Measurements from ENCODE around the gene PLPP2.

PLPP2 gene

DNA sequence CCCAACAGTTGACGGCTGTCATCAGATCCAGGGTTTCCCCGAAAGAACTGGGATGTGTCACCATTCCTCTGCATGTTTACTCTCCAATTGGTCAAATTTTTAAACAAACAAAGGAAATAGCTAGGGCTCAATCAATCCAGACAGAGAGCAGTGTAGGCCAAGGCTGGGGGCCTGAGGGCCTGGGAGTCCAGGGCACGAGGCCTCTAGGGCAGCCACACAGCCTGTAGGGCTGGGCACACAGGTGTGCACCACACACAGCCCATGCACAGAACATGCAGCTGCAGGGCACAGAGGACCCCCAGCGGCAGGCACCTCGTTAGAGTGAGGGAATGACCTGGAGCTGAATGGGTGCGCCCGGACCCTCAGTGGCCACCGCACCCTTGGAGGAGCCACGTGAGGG is 43.9 kb upstream of the PLPP2 start:
- H3K27me3 ChIP-seq (ENCODE audit: control insufficient read depth, low read length), result no peaks in the 10 kb centered on the region
- peaks cover 67% of the 10 kb centered on the region for H3K79me2 ChIP-seq (ENCODE audit: control insufficient read depth, low read length)
- H3K36me3 ChIP-seq (ENCODE audit: control insufficient read depth, low read length), result peaks cover 50% of the 10 kb centered on the region
- H4K20me1 ChIP-seq (ENCODE audit: control insufficient read depth, insufficient read depth, low read depth, low read length), result no peaks in the 10 kb centered on the region
- H3K4me2 ChIP-seq (ENCODE audit: low read length), result no peak overlapping the region
- no peaks in the 10 kb centered on the region for H3K4me1 ChIP-seq (ENCODE audit: control insufficient read depth, low read length)
- no peak overlapping the region for H3K4me3 ChIP-seq (ENCODE audit: low read length)
- no peaks in the 10 kb centered on the region for H3K9me2 ChIP-seq (replicated peaks; ENCODE audit: control insufficient read depth, low read length)
- TF ChIP-seq, protein P1, sequence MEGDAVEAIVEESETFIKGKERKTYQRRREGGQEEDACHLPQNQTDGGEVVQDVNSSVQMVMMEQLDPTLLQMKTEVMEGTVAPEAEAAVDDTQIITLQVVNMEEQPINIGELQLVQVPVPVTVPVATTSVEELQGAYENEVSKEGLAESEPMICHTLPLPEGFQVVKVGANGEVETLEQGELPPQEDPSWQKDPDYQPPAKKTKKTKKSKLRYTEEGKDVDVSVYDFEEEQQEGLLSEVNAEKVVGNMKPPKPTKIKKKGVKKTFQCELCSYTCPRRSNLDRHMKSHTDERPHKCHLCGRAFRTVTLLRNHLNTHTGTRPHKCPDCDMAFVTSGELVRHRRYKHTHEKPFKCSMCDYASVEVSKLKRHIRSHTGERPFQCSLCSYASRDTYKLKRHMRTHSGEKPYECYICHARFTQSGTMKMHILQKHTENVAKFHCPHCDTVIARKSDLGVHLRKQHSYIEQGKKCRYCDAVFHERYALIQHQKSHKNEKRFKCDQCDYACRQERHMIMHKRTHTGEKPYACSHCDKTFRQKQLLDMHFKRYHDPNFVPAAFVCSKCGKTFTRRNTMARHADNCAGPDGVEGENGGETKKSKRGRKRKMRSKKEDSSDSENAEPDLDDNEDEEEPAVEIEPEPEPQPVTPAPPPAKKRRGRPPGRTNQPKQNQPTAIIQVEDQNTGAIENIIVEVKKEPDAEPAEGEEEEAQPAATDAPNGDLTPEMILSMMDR (IDR thresholded peaks at IDR 0.05; ENCODE audit: low read depth, low read length, poor library complexity, severe bottlenecking), result no peak
- TF ChIP-seq EZH2phosphoT487 (IDR thresholded peaks at IDR 0.05; ENCODE audit: borderline replicate concordance, low read length), result no peak
- H3K27ac ChIP-seq (ENCODE audit: low read depth, low read length), result no peak overlapping the region
- H3F3A ChIP-seq (ENCODE audit: control insufficient read depth, insufficient read depth), result no peaks in the 10 kb centered on the region
- peaks cover 10% of the 10 kb centered on the region for H3K9me3 ChIP-seq (ENCODE audit: control insufficient read depth, insufficient read depth, low read length)

DNA sequence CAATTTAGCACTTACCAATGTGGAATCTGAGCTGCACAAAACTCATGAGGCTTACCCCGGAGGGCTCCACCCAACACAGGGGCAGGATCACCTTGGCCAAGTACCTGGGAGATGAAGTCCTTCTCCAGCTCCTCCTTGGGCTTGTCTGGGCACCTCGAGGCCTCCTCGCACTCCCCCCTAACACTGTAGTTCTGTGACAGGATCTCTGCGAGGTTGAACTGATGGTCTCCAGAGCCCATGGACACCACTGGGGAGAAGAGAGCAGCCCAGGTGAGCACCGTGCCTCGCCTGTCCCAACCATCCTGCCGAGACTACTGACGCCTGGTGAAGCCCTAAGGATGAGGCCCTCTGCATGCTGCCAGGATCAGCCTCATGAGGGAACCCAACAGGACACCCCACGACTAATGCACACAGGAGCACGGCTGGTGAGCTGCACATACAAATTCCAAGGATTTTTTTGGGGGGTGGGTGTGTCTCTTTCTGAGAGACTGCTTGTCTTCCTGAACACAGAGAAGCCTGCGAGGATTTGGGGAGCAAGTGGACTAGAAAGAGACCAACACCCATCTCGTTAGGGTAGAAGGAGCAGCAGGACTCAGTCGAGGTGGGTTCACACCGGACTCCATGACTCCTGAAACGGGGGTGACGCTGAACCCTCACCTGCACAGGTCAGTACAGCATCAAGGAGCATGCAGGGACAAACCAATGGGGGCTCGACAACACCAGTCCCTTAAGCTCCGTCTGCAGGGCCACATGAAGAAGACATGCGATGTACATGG is 43.3 kb upstream of the PLPP2 start:
- Histone ChIP-seq H3K36me3 (ENCODE audit: control insufficient read depth, low read length) (peaks cover 50% of the 10 kb centered on the region), H3K9me3 (ENCODE audit: control insufficient read depth, insufficient read depth, low read length) (peaks cover 14% of the 10 kb centered on the region), H3K4me1 (ENCODE audit: control insufficient read depth, low read length) (no peaks in the 10 kb centered on the region), H3F3A (ENCODE audit: control insufficient read depth, insufficient read depth) (no peaks in the 10 kb centered on the region), H3K4me3 (ENCODE audit: low read length) (no peak overlapping the region), H4K20me1 (ENCODE audit: control insufficient read depth, insufficient read depth, low read depth, low read length) (no peaks in the 10 kb centered on the region), H3K79me2 (ENCODE audit: control insufficient read depth, low read length) (peaks cover 65% of the 10 kb centered on the region), H3K4me2 (ENCODE audit: low read length) (no peak overlapping the region), H3K27ac (ENCODE audit: low read depth, low read length) (no peak overlapping the region), H3K9me2 (replicated peaks; ENCODE audit: control insufficient read depth, low read length) (no peaks in the 10 kb centered on the region), H3K27me3 (ENCODE audit: control insufficient read depth, low read length) (no peaks in the 10 kb centered on the region)
- TF ChIP-seq, protein P1 (IDR thresholded peaks at IDR 0.05; ENCODE audit: low read depth, low read length, poor library complexity, severe bottlenecking), result no peak
- TF ChIP-seq EZH2phosphoT487 (IDR thresholded peaks at IDR 0.05; ENCODE audit: borderline replicate concordance, low read length), result no peak

DNA sequence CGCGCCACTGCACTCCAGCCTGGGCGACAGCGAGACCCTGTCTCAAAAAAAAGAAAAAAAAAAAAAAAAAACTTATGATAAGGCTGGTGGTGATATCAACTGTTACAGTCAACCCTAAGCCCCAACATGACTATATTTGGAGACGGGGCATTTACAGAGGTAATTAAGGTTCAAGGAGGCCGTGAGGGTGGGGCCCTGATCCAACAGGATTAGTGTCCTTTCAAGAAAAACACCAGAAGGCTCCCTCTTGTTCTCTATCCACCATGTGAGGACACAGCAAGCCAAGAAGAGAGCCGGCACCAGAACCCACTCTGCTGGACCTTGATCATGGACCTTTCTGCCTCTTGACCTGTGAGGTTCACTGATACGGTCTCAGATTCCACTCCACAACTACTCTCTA is 39.3 kb upstream of the PLPP2 start:
- no peak overlapping the region for H3K4me3 ChIP-seq (ENCODE audit: low read length)
- H3K4me2 ChIP-seq (ENCODE audit: low read length), result no peak overlapping the region
- H3K27me3 ChIP-seq (ENCODE audit: control insufficient read depth, low read length), result no peaks in the 10 kb centered on the region
- peaks cover 38% of the 10 kb centered on the region for H3K79me2 ChIP-seq (ENCODE audit: control insufficient read depth, low read length)
- peaks cover 32% of the 10 kb centered on the region for H3K9me3 ChIP-seq (ENCODE audit: control insufficient read depth, insufficient read depth, low read length)
- TF ChIP-seq, protein P1 (IDR thresholded peaks at IDR 0.05; ENCODE audit: low read depth, low read length, poor library complexity, severe bottlenecking), result no peak
- no peak overlapping the region for H3K27ac ChIP-seq (ENCODE audit: low read depth, low read length)
- H3K4me1 ChIP-seq (ENCODE audit: control insufficient read depth, low read length), result no peaks in the 10 kb centered on the region
- H3K9me2 ChIP-seq (replicated peaks; ENCODE audit: control insufficient read depth, low read length), result no peaks in the 10 kb centered on the region
- no peaks in the 10 kb centered on the region for H4K20me1 ChIP-seq (ENCODE audit: control insufficient read depth, insufficient read depth, low read depth, low read length)
- peaks cover 74% of the 10 kb centered on the region for H3K36me3 ChIP-seq (ENCODE audit: control insufficient read depth, low read length)
- no peaks in the 10 kb centered on the region for H3F3A ChIP-seq (ENCODE audit: control insufficient read depth, insufficient read depth)
